Caki2 (cell line): ENCODE results near the gene NRIP2. TPM values are rescaled to one million over a fixed set of nuclear protein-coding genes. Genes with fewer than 3 reads are reported as not detected.

Experiments
- DNase-seq: peaks from one replicate; pipeline ENCODE4 v3.0.0-alpha.2; 2015; ENCODE audit warnings: low read depth
- in situ Hi-C: cut with HindIII; loops from 2 replicates; pipeline ENCODE4 v1.10.0; 2016; ENCODE audit warnings: low sequenced_read_pairs, low pct_unique_long_range_greater_than_20kb, mixed read lengths
- total RNA-seq: library from RNA; depleted of rRNA; stranded (reverse); fragments of >200 nt; shearing (Covaris generic); gene quantifications from 2 replicates; pipeline ENCODE4 v1.2.3, GENCODE V29; 2014; ENCODE audit warnings: low replicate concordance

Gene NRIP2
- total RNA-seq, 1 experiment from 2014 or later: not detected

DNA sequence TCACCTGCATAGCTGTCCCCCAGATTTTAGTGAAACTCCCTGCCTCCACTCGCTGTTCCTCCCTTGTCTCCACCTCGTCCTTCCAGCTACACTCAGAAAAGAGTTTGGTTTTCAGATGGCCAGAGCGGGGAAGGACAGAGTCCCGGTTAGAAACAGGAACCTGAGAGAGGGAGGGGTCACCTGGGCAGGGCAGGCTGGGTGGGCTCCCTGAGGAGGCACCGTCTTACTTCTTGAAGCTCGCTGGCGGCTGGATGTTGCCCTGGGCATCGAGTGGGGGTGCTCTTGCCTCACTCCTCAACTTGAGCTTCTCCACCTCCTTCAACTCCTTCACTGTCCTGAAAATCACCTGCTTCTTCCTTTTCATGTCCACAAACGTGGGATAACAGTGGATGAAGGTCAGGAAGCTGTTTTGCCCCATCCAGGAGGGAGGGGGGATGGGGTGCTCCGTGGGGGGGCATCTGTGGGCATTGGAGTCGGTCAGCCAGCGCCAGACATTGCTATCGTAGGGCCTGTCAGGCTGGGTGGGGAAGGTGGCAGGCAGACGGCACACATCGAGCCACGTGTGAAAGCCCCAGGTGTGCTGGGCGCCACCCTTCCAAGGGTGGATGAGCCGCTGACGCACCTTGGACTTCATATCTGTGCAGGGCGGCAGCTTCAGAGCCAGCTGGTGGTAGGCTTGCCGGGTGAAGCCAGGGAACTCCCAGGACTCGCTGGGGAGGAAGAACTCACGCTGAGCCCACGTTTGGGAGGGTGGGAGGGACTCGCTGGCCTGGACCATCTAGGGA is 20.0 kb upstream of the NRIP2 start:
- in situ Hi-C loops: no loop called here
- no peak for DNase-seq

DNA sequence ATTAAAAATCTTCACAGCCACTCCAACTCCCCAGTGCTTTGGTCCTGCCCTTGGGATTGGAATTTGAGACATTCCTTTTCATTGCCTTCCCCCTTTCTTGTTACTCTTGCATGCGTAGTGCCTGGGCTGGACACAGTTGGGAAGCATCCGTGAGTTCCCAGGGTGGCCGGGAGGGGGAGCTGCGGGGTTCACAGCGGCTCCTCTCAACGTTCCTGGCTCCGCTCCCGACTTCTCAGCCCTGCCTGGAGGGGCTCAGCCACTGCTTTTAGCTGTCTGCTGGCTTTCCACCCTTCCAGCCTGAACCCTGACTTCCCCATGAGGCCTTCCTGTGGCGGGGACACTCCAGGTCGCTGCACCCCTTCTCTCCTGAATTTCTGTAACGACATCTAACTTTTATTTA is 18.8 kb upstream of the NRIP2 start:
- in situ Hi-C loops: no loop called here
- DNase-seq: peak; percentile 33

DNA sequence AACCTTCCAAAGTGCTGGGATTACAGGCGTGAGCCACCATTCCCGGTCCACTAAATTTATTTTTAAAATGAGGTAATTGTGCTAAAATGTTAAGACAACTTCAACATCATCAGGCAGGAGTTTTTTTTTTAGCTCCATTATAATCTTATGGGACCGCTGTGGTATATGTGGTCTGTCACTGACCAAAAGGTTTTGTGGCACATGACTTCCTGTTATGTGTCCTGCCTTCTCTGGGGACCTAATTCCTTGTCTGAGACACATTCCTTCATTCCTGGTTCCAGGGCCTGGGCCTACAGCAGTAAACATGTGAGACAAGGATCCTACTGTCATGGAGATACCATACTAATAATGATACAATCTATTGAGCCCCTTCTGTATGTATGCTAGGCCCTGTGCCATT is 17.1 kb upstream of the NRIP2 start:
- in situ Hi-C loops: no loop called here
- DNase-seq: no peak

DNA sequence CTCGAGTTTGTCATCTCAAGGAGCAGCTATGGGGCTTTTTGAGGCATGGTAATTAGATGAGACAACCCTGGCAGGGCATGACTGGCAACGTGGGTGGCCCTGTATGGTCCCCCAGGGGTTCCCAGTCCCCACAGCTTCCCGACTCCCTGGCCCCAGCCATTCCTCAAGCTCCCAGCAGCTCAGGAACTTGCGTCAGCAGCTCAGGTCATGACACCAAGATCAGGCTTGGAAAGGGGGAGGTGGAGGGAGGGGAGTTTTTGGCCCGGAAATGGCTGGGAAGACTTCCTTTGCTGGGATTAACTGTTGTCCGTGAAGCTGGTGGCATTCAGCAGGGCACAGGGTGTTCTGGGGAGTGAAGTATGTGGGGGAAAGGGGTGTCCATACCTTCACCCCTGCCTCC is 10.4 kb upstream of the NRIP2 start:
- in situ Hi-C loops: no loop called here
- DNase-seq: no peak

DNA sequence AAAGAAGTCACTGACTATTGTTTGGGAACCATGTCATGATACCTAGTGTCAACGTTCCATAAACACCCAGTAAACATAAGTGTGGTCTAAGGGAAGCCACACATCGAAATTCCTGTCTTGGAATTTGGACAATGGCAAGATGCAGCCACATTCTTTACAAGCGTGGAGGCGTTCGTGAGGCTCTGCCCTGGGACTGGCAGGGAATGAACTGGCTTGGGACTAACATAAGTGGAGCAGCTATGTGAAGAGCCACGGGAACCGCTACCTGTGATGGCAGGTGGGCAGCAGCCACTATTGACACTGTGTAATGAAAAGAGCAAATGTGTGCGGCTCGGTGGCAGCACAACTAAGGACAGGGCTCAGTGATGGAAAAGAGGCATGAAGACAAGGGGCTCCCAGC is 10.0 kb upstream of the NRIP2 start:
- in situ Hi-C loops: no loop called here
- DNase-seq: no peak

DNA sequence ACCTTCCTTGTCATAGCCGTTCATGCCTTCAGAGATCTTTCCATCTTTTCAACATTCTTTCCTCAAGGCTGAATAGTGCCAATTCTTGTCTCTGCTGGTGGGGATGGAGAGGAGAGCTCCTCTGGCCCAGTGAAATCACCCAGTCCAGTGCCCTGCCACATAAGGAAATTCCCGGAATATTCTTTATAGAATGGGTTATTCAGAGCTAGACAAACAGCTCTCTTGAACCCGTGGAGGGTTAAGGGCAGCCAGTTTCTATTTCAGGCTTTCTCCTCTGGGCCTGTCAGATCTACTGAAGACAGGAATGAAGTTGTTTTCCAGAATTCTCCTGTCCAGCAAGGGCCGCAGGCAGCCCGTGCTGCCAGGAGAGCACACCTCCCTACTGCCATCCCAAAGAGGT is 8.1 kb upstream of the NRIP2 start:
- in situ Hi-C loops: no loop called here

DNA sequence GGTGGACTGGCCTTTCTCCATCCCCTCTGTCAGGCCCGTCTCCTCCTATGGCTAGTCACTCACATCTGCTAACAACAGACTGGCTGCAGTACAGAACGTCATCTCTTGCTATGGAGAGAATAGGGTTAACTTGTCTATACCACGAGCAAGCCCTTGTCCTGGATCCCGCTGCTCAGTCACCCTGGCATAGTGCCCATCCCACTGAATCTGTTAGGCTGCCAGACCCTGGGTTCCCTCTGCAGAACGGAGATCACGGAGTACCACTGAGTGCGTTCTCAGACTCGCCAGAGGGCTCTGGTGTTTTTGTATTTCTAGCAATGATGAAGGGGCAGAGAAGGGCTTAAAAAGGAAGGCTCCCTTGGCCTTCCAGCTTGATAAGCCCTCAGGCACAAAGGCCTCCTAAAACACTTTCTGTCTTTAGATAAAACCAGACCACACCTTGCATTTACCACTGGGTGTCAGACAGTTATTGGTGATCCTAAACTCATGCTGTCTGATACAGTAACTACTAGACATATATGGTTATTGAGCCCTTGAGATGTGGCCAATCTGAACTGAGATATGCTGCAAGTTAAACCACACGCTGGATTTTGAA is 6.3 kb upstream of the NRIP2 start:
- no peak for DNase-seq
- in situ Hi-C loops: no loop called here

More for the DNA sequence above, 8.1 kb upstream of the NRIP2 start:
- DNase-seq: no peak

DNA sequence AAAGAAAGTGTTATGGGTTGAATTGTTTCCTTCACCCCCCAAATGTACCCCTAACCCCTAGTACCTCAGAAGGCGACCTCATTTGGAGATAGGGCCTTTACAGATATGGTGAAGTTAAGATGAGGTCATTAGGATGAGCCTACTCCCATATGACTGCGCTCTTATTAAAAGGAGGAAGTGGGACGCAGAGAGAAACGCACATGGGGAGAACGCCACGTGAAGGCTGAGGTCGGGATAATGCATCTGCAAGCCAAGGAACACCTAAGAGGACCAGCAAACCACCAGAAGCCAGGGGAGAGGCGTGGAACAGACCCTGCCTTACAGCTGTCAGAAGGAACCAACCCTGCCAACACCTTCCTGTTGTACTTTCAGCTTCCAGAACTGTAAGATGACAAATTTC is 1.7 kb upstream of the NRIP2 start:
- in situ Hi-C loops: no loop called here
- DNase-seq: no peak

DNA sequence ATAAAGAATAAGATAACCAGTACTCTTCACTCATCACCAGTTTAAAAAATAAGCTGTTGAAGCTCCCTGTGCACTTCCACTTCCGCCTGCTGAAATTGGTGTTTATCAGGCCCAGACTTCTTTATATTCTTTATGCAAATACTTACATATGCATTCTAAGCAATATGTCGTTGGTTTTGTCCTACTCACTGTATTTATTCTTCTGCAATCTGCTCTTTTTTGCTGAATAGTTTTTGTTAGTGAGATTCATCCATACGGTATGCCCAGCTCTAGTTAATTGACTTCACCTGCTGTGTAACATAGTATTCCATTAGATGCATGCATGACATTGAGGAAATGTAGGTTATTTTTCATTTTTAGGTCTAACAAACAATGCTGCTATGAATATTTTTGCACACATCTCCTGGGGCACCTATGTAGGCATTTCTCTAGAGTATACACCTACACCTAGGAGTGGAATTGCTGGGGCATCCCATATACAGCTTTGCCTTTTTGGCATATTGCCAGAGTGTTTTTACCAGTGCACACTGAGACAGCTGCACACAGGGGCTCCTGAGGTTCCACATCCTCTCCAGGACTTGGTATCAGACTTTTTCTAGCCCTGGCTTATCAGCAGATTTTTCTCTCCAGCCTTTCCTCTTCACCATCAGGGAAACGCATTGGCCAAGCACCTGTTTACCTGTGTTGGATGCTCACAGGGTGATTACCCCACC is 1.0 kb upstream of the NRIP2 start:
- in situ Hi-C loops: no loop called here
- DNase-seq: no peak

DNA sequence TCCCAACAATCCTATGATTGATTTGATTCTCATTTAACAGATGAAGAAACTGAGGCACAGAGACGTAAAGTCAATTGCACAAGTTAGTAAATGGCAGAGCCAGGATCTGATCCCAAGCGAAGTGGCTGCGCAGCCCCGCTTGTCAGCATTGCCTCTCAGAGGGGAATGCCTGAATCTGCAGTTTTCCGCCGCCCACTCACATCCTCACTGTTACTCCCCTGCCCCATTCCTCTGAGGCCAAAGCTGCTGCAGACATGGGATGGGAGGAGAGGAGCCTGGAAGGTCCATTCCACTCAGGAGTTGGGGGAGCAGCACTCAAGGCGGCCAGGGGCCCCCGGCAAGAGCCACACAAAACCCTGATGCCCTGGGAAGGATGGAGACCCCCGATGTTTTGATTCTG is 1.0 kb downstream of the NRIP2 start:
- in situ Hi-C loops: no loop called here
- DNase-seq: no peak

DNA sequence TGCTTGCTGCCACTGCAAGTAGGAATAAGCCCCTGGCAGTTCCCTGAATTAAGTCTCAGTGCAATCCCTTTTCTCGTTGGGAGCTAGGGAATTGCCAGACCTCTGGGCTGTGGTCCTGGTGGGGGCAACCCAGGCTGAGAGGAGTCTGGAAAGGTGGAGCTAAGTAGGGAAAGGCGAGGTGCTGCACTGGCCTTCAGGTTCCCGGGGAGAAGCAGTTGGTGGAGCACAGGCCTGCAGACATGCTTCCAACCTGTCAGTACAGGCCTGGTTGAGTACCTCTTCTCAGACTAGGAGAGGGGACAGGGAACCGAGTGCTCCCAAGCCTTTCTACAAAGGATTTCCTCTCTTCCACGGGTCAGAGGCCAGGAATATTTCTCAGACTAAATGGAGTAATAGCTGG is 1.5 kb downstream of the NRIP2 start:
- no peak for DNase-seq
- in situ Hi-C loops: no loop called here

DNA sequence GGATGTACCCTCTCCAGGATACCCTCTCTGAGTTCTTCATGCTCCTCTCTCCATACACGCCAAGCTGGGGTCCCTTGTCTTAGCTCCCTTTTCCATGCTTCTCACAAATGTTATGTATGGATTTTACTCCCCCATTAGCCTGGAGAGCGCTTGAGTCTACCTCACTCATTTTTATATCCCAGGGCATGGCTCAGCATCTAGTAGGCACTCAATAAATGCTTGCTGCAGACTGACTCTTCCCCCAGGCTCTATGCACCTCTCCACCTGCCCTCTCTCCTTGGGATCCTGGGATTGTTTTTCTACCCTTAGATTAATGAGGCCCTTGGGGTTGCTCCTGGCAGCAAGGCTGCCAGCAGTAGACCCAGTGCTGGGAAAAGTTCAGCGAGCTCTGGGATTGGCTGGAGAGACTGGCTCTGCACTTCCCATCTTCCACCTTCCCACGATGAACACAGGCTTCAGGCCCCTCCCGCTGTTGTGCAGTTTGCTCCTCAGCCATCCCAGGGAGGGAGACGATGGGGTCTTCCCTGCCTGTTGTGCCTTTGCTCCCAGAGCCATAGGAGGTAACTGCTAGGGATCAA is 2.2 kb downstream of the NRIP2 start:
- no peak for DNase-seq
- in situ Hi-C loops: no loop called here

DNA sequence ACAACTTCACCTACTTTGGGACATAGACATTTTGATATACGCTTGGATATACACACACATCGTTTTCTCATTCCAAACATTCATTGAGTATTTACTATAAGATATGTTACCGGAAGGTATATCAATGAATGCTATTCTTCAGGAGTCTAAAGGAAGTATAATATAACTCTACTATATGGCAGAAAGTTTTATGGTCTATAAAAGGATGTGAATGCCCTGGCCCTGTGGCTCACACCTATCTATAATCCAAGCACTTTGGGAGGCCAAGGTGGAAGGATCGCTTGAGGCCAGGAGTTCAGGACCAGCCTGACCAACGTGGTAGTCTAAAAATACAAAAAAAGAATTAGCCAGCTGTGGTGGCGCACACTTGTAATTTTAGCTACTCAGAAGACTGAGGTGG is 5.6 kb downstream of the NRIP2 start:
- DNase-seq: no peak
- in situ Hi-C loops: no loop called here

DNA sequence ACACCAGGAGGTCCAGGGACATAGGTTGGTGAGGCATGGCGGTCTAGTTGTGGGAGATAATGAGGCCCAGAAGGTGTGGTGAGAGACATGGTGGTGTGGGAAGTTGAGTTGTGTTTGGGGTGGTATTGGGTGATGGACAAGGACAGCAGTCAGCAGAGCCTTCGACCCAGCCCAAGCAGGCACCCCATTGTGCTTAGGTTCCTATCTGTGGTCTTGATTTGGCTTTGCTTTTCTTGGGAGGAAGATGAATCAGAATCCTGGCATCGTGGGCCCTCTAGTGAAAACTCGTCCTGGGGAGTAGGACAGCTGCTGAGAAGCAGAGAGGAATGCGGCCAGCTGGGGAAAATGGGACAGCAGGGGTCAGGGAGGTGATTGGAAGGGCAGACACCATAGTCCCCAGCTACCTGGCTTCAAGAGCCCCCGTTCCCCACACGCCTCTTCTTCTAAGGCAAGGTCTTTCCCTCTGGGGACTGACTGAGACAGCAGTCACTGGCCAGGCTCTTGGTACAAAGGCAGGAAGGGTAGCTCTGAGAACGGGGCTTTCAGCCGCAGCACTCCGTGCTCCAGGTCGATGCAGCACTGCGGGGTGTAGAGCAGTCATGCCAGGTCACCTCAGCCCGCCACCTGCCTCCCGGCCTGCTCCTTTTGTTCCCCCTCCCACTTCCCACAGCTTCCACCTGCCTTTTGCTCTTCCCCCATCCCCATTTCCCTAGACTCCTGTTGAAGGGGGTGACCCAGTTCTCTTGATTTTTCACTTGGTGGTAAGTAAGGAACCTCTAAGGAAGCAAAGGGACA is 7.9 kb downstream of the NRIP2 start:
- in situ Hi-C loops: no loop called here
- DNase-seq: no peak

DNA sequence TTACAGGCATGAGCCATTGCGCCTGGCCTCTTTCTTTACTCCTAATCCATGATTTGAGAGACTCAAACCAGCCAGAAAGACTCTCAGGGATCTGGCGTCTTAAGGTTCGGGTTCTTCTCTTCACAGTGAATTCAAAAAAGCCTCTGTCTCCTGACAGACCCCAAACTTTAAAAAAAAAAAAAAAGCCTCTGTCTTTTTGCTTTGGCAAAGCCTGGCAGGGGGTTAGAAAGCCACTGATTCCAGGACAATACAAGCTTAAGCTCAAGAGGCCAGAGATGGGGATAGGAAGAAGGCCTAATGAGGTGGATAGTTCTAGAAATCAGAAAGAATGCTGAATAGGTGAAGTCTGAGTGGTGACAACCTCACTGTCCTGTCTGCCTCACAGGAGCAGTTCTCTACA is 8.8 kb downstream of the NRIP2 start:
- in situ Hi-C loops: no loop called here
- no peak for DNase-seq

DNA sequence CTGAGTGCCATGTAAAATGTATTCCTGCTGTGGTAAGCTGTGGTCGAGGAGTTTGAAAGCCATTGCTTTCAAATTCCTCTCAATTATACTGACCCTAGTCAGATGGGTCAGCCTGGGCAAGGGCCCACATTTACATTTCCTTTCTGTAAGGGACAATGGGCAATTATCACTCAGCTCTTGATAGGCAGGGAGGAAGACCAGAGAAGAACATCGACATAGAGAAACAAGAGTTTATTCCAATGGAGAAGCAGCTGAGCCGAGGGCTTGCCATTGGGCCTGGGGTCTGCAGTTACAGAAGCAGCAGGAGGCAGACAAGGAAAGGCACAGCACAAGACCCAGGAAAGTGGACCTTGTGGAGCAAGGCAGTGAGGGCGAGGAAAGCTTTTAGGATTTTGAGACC is 9.7 kb downstream of the NRIP2 start:
- DNase-seq: no peak
- in situ Hi-C loops: no loop called here

DNA sequence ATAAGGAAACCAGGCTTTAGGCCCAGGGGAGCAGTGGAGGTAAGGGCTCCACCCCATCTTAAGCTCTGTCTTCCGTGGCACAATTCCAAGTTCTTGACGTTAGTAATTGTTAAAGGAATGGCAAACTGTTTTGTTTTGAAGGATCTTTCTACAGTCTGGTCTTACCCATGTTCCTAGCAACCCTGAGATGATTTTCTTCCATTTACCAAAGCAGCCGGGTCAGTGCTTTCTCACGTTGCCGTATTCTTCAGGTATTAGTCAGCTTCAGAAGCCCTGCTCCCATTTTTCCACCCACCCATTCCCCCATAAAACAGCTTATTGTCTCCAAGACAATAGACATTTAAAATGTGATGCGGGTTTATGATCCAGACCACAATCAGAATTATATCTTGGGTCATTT is 10.3 kb downstream of the NRIP2 start:
- DNase-seq: no peak
- in situ Hi-C loops: no loop called here

DNA sequence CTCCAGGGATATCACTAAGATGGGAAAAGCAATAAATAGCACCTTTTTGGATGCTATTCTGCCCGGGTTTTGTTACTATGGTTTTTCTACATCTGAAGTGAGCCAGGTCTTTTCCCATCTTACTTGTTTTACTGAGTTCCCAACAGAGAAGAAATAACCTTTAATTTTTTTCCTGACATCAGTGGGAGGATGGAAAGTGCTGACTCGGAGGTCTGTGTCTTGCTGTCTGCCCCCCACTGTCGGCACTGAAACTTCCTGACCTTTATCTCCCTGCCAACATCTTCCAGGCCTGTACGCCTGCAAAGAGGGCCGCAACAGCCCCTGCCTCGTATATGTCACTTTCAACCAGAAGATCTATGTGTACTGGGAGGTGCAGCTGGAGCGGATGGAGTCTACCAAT is 11.4 kb downstream of the NRIP2 start:
- no peak for DNase-seq
- in situ Hi-C loops: no loop called here

DNA sequence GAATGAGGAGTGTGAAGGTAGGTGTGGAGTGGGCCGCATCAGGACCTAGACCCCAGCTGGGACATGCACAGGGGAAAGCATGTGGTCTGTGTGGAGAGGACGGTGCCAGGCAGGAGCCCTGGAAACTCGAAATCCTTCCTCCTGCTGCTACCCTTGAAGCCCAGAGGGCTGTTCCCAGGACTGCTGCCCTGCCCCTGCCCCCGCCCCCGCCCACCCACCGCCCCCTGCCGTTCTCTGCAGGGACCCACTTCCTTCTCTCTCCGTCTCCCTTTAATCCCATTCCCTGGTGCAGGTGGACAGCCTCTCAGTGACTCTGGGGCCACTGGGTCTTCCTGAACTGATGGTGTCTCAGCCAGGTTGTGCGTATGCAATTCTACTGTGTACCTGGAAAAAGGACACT is 14.4 kb downstream of the NRIP2 start:
- no peak for DNase-seq
- in situ Hi-C loops: no loop called here
